Neutrophil (primary cell): ENCODE measurements around the gene CHRNA3.

Experiments
- H3K27ac ChIP-seq: fragments of 200-600 bp; sonication (generic); 2 replicates; pipeline ENCODE4 v1.5.1; 2016; ENCODE audit warnings: mild to moderate bottlenecking, moderate library complexity
- H3K27me3 ChIP-seq: fragments of 200-600 bp; sonication (generic); 2 replicates; pipeline ENCODE4 v1.6.0; 2016; ENCODE audit warnings: mild to moderate bottlenecking
- H3K36me3 ChIP-seq: fragments of 200-600 bp; sonication (generic); 2 replicates; pipeline ENCODE4 v1.5.1; 2017
- H3K4me1 ChIP-seq, 2 experiments: fragments of 200-600 bp in 1 of 2; sonication (generic) in 1 of 2; 1 replicate in 1 of 2; 2 replicates in 1 of 2; pipeline versions ENCODE4 v1.5.1 to v1.6.1; 2013 to 2016; ENCODE audit warnings: low read depth in 1 of 2, low read length in 1 of 2, mild to moderate bottlenecking in 1 of 2, moderate library complexity in 1 of 2; ENCODE audit not compliant: control insufficient read depth in 1 of 2, insufficient read depth in 1 of 2
- H3K4me3 ChIP-seq, 2 experiments: fragments of 200-600 bp in 1 of 2; sonication (generic) in 1 of 2; 1 replicate in 1 of 2; 2 replicates in 1 of 2; pipeline ENCODE4 v1.5.1; 2013 to 2016; ENCODE audit warnings: low read depth in 1 of 2, low read length in 1 of 2, mild to moderate bottlenecking in 1 of 2, moderate library complexity in 1 of 2
- H3K9me3 ChIP-seq: fragments of 200-600 bp; sonication (generic); 2 replicates; pipeline ENCODE4 v1.5.1; 2016
- TF ChIP-seq, protein P1 (sequence below): fragments of 200-600 bp; sonication (generic); IDR thresholded peaks from 2 replicates; pipeline ENCODE4 v1.5.1; 2016; ENCODE audit warnings: antibody characterized with exemption

The CHRNA3 gene

DNA sequence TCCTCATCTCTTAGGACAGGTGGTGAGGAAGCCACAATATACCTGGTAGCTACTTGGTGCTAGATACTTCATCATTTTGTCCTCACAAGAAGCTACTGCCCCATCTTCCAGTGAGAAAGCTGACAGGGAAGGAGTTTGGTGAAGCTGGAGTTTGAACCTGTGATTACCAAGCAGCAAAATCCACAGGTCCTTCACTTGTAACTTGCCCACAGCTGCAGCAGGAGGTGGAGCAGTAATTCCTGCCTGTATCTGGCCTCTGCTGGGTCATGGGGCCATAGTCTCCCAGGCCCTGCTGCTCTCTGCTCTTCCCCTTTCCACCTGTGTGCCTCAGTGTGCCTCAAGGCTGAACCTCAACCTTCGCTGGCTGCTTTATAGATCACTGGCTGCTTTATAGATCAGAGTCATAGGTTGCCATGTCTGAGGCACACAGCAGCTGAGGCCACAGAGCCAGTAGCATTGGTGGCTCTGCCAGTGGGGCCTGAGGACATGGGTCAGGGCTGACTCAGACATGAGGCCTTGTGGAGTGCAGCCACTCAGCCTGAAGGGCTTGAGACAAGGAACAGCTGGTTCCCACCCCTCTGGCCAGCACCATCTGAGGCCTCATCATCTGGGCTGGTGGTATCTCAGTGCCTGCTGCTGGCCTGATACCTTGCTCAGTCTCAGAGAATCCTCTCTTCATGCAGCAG lies 31.3 kb upstream of the CHRNA3 start:
- Histone ChIP-seq H3K4me1 (no peaks in the 10 kb centered on the region), H3K27me3 (peaks cover 10% of the 10 kb centered on the region), H3K27ac (no peak overlapping the region), H3K9me3 (no peaks in the 10 kb centered on the region), H3K4me3 (no peak overlapping the region), H3K36me3 (no peaks in the 10 kb centered on the region)
- TF ChIP-seq, protein P1, sequence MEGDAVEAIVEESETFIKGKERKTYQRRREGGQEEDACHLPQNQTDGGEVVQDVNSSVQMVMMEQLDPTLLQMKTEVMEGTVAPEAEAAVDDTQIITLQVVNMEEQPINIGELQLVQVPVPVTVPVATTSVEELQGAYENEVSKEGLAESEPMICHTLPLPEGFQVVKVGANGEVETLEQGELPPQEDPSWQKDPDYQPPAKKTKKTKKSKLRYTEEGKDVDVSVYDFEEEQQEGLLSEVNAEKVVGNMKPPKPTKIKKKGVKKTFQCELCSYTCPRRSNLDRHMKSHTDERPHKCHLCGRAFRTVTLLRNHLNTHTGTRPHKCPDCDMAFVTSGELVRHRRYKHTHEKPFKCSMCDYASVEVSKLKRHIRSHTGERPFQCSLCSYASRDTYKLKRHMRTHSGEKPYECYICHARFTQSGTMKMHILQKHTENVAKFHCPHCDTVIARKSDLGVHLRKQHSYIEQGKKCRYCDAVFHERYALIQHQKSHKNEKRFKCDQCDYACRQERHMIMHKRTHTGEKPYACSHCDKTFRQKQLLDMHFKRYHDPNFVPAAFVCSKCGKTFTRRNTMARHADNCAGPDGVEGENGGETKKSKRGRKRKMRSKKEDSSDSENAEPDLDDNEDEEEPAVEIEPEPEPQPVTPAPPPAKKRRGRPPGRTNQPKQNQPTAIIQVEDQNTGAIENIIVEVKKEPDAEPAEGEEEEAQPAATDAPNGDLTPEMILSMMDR, result no peak

DNA sequence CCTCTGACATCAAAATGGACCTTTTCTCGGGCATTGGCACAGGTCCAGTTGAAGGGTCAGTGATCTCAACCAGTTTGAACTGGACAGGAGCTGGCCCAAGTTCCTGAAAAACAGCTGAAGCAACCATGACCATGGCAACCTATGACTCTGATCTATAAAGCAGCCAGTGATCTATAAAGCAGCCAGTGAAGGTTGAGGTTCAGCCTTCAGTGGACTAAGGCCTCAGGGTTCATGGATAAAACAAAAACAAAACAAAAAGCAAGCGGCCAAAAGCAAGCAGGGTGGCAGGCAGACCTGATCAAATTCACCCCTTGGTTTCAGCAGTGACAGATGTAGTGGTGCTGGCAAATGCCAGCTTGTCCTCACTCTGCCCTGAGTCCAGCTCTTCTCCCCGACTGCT lies 30.2 kb upstream of the CHRNA3 start:
- Histone ChIP-seq H3K27me3 (peaks cover 10% of the 10 kb centered on the region), H3K4me1 (no peaks in the 10 kb centered on the region), H3K27ac (no peak overlapping the region), H3K36me3 (no peaks in the 10 kb centered on the region), H3K9me3 (no peaks in the 10 kb centered on the region), H3K4me3 (no peak overlapping the region)
- TF ChIP-seq, protein P1, result no peak

DNA sequence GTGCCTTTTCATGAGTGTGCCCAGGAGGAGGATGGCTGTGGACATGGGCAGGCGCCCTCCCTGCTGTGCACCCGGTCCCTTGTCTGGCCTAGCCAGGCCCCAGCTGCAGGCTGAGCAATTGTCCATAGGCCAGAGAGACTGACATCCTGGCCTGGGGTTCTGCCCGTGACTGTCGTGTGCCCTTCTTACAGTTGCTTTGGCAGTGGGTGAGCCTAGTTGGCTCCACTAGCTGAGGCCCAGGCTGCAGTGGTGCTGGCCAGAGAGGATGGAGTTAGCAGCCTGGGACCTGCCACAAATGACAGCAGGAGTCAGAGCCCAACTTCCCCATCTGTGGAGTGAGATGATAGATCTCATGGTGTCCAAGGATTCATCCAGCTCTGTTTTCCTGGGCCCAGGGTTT lies 29.2 kb upstream of the CHRNA3 start:
- Histone ChIP-seq H3K4me1 (no peaks in the 10 kb centered on the region), H3K9me3 (no peaks in the 10 kb centered on the region), H3K4me3 (no peak overlapping the region), H3K27me3 (peaks cover 10% of the 10 kb centered on the region), H3K36me3 (no peaks in the 10 kb centered on the region), H3K27ac (no peak overlapping the region)
- TF ChIP-seq, protein P1, result no peak

DNA sequence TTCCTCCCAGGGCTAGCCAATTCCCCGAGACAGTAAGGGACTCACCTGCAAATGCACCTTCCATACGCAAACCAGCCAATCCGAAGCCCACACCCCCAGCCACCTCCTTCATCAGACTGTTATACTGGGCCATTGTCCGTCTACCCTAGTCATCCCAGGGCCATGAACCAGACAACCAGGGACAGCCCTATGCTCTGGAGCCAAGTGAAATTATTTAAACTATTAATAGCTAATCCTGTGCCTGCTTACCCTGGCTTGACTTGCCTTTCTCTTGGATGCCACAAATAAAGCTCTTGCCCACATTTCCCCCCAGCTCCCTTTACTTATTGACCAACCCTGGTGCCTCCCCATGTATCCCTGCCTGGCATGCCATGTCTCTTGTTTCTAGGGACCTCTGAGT lies 24.2 kb upstream of the CHRNA3 start:
- Histone ChIP-seq H3K4me1 (peaks cover 0 to 7% of the 10 kb centered on the region in 2 experiments), H3K27me3 (peaks cover 28% of the 10 kb centered on the region), H3K36me3 (no peaks in the 10 kb centered on the region), H3K4me3 (no peak overlapping the region), H3K27ac (no peak overlapping the region), H3K9me3 (no peaks in the 10 kb centered on the region)
- TF ChIP-seq, protein P1, result no peak

DNA sequence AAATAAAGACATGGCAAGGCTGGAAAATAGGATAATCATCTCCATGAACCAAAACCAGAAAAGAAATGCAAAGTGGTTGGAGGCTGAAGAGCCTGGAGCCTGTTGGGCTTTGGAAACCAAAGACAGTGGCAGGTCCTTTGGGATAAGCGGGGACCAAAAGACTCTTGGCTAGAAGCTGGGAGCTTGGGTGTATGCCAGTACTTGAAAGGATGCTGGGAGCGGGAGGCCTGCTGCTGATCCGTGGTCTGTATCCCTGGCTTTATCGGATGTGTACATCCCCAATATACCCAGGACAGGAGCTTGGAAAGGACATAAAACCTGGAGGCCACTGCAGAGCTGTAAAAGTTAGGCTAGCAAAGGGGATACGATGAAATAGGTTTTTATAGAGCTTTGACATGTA lies 21.5 kb upstream of the CHRNA3 start:
- TF ChIP-seq, protein P1, result no peak
- Histone ChIP-seq H3K36me3 (no peaks in the 10 kb centered on the region), H3K9me3 (no peaks in the 10 kb centered on the region), H3K4me3 (no peak overlapping the region), H3K4me1 (peaks cover 0 to 7% of the 10 kb centered on the region in 2 experiments), H3K27ac (no peak overlapping the region), H3K27me3 (peaks cover 42% of the 10 kb centered on the region)
